HCT116 (cell line): ENCODE data around the gene ZNF611. TPM values are rescaled to one million over a fixed set of nuclear protein-coding genes. Genes with fewer than 3 reads are reported as not detected.
A peak's percentile ranks its signal among the peaks of the same experiment; 100 is the strongest.
"Not testable (repeated sequence)": the region's sequence is repeated elsewhere in the genome, so short reads cannot be mapped to it uniquely, and the experiment has no call there.

ENCODE experiments used
- ATAC-seq: fragments of 200-7000 bp; cut with Tn5 transposase; 2 replicates; pipeline ENCODE4 v1.9.1; 2020; ENCODE audit warnings: mild to moderate bottlenecking, moderate library complexity
- BruUV-seq: library from RNA; stranded (reverse); fragments of 400-500 nt; replicated peaks from 2 replicates; lab custom pipeline; 2021; lab: Mats Ljungman, UMichigan
- CTCF ChIA-PET: fragments of 300-600 bp; sonication (Branson Sonifier 250); formaldehyde crosslinking; loops from one replicate; lab custom pipeline; 2021; ENCODE audit warnings: antibody characterized with exemption; lab: Charles Lee
- POLR2A ChIA-PET: fragments of 300-600, 350-600 bp; sonication (Branson Sonifier 250); formaldehyde crosslinking; loops from one replicate; lab custom pipeline; 2021; ENCODE audit warnings: antibody characterized with exemption; lab: Charles Lee
- RAD21 ChIA-PET, 2 experiments: fragments of 300-600 bp; sonication (Branson Sonifier 250); formaldehyde crosslinking; loops; one replicate each; lab custom pipeline; 2023; ENCODE audit warnings: low total read pairs in 2 of 2; ENCODE audit not compliant: uncharacterized antibody in 2 of 2, unreplicated experiment in 2 of 2, low non-redundant PET in 1 of 2; lab: Charles Lee
- DNase-seq: peaks from one replicate; pipeline ENCODE4 v3.0.0-alpha.2; 2010; ENCODE audit warnings: low read depth, low spot score
- H2AFZ ChIP-seq: fragments of 200-600 bp; shearing (Covaris generic), sonication (generic); 2 replicates; pipeline ENCODE4 v1.6.1; 2017; ENCODE audit warnings: low read depth, mixed run types, mixed read lengths, antibody characterized with exemption, low read length; ENCODE audit not compliant: poor library complexity, severe bottlenecking
- H3K27ac ChIP-seq: 2 replicates; pipeline ENCODE4 v1.5.1; 2012; ENCODE audit warnings: low read depth, low read length
- H3K27me3 ChIP-seq: fragments of 200-600 bp; sonication (generic); 2 replicates; pipeline ENCODE4 v1.6.1; 2016; ENCODE audit warnings: mixed run types, low read length, mixed read lengths; ENCODE audit not compliant: insufficient read depth
- H3K36me3 ChIP-seq, 2 experiments: fragments of 200-500 bp in 1 of 2; fragments of 200-600 bp in 1 of 2; sonication (Bioruptor generic) in 1 of 2; sonication (generic) in 1 of 2; 2 replicates each; pipeline versions ENCODE4 v1.5.1 to v1.6.1; 2014 to 2016; ENCODE audit warnings: low read length in 2 of 2, inconsistent platforms in 1 of 2, mixed read lengths in 1 of 2, mixed run types in 1 of 2; ENCODE audit not compliant: insufficient read depth in 2 of 2, control insufficient read depth in 1 of 2
- H3K4me1 ChIP-seq, 2 experiments: fragments of 200-600 bp in 1 of 2; sonication (generic) in 1 of 2; 2 replicates each; pipeline versions ENCODE4 v1.5.1 to v1.6.1; 2012 to 2017; ENCODE audit warnings: low read length in 2 of 2, inconsistent platforms in 1 of 2, mild to moderate bottlenecking in 1 of 2, mixed read lengths in 1 of 2, mixed run types in 1 of 2, moderate library complexity in 1 of 2; ENCODE audit not compliant: insufficient read depth in 2 of 2, control insufficient read depth in 1 of 2
- H3K4me2 ChIP-seq: fragments of 200-600 bp; sonication (generic); 2 replicates; pipeline ENCODE4 v1.6.1; 2017; ENCODE audit warnings: mixed run types, low read length, mixed read lengths
- H3K4me3 ChIP-seq, 2 experiments: fragments of 200-600 bp in 1 of 2; sonication (generic) in 1 of 2; replicated peaks in 1 of 2; 2 replicates each; pipeline ENCODE4 v1.5.1; 2011 to 2016; ENCODE audit warnings: low read length in 2 of 2, control low read depth in 1 of 2, low read depth in 1 of 2, mild to moderate bottlenecking in 1 of 2, mixed read lengths in 1 of 2, mixed run types in 1 of 2
- H3K79me2 ChIP-seq: fragments of 200-600 bp; sonication (generic); 2 replicates; pipeline ENCODE4 v1.6.1; 2017; ENCODE audit warnings: mild to moderate bottlenecking, mixed run types, low read length, moderate library complexity, mixed read lengths; ENCODE audit not compliant: insufficient read depth
- H3K9ac ChIP-seq: fragments of 200-600 bp; sonication (generic); 2 replicates; pipeline ENCODE4 v1.6.1; 2016; ENCODE audit warnings: low read length, mixed read lengths
- H3K9me2 ChIP-seq: fragments of 200-600 bp; sonication (generic), shearing (Covaris generic); 2 replicates; pipeline ENCODE4 v1.6.1; 2017; ENCODE audit warnings: mixed run types, mild to moderate bottlenecking, moderate library complexity; ENCODE audit not compliant: insufficient read depth
- H3K9me3 ChIP-seq, 2 experiments: fragments of 200-500 bp in 1 of 2; fragments of 200-600 bp in 1 of 2; sonication (Bioruptor generic) in 1 of 2; sonication (generic) in 1 of 2; 2 replicates each; pipeline ENCODE4 v1.6.1; 2014 to 2017; ENCODE audit warnings: low read length in 2 of 2, mixed read lengths in 2 of 2, inconsistent platforms in 1 of 2, low read depth in 1 of 2, mild to moderate bottlenecking in 1 of 2, mixed run types in 1 of 2, moderate library complexity in 1 of 2; ENCODE audit not compliant: control insufficient read depth in 1 of 2, insufficient read depth in 1 of 2
- H4K20me1 ChIP-seq: fragments of 200-600 bp; sonication (generic), shearing (Covaris generic); 2 replicates; pipeline ENCODE4 v1.6.1; 2017; ENCODE audit warnings: mixed run types, mild to moderate bottlenecking, moderate library complexity; ENCODE audit not compliant: insufficient read depth
- EZH2phosphoT487 ChIP-seq: fragments of 200-600 bp; IDR thresholded peaks from 2 replicates; pipeline ENCODE4 v1.6.1; 2018; ENCODE audit warnings: antibody characterized with exemption, borderline replicate concordance
- intact Hi-C: fragments of 100-400 bp; cut with micrococcal nuclease; formaldehyde crosslinking; loops from 2 replicates; pipeline ENCODE4 v1.10.0; 2022
- total RNA-seq: library from RNA; stranded (reverse); gene quantifications from one replicate; pipeline ENCODE4 v1.2.1, GENCODE V29; 2021; ENCODE audit not compliant: unreplicated experiment

Gene ZNF611
- total RNA-seq, 1 experiment from 2014 or later, result 12.2 TPM

GRCh38 chr19:52688925-52689796 is 45.7 kb downstream of the ZNF611 start:
- RAD21 ChIA-PET, H3K9me3 ChIP-seq, H2AFZ ChIP-seq, ATAC-seq, H4K20me1 ChIP-seq, BruUV-seq, POLR2A ChIA-PET, H3K9me2 ChIP-seq, CTCF ChIA-PET, H3K36me3 ChIP-seq, DNase-seq, H3K27me3 ChIP-seq, intact Hi-C loops: not testable (repeated sequence)
- Histone ChIP-seq H3K79me2 (peaks cover 55% of the 10 kb centered on the region), H3K9ac (peak overlapping the region; percentile 79), H3K4me1 (peaks cover 7 to 14% of the 10 kb centered on the region in 2 experiments), H3K4me2 (peak overlapping the region; percentile 95), H3K4me3 (peak overlapping the region; percentile 69 to 85), H3K27ac (peak overlapping the region; percentile 60; the same call in 1 of the 2 replicates)

GRCh38 chr19:52688335-52688734 is 46.5 kb downstream of the ZNF611 start:
- ChIA-PET CTCF (no interaction called here), RAD21 (no interaction called here), POLR2A (no interaction called here)
- H2AFZ ChIP-seq, result no peak overlapping the region
- BruUV-seq, result no TSS peak
- peaks cover 0 to 7% of the 10 kb centered on the region in 2 experiments; a peak in 1 of 4 replicates for H3K36me3 ChIP-seq
- no peak overlapping the region for H3K27ac ChIP-seq
- no peak overlapping the region for H3K9ac ChIP-seq
- no peaks in the 10 kb centered on the region for H3K9me3 ChIP-seq
- DNase-seq (no peak), ATAC-seq (no peak)
- H3K4me3 ChIP-seq, result no peak overlapping the region
- TF ChIP-seq EZH2phosphoT487, result no peak
- intact Hi-C loops, result no loop called here
- peaks cover 62% of the 10 kb centered on the region for H3K79me2 ChIP-seq
- no peaks in the 10 kb centered on the region for H3K9me2 ChIP-seq
- H3K4me1 ChIP-seq, result peaks cover 7 to 14% of the 10 kb centered on the region in 2 experiments
- no peak overlapping the region for H3K4me2 ChIP-seq
- H4K20me1 ChIP-seq, result no peaks in the 10 kb centered on the region
- no peaks in the 10 kb centered on the region for H3K27me3 ChIP-seq
